NCI-H1417 treated with DMSO at 0.1 percent for 48 hours (cell line): ENCODE measurements around the gene MTERF4.

ENCODE experiments used
- DNase-seq: peaks from one replicate; lab custom pipeline; 2025; lab: John Stamatoyannopoulos, UW

MTERF4 gene

DNA sequence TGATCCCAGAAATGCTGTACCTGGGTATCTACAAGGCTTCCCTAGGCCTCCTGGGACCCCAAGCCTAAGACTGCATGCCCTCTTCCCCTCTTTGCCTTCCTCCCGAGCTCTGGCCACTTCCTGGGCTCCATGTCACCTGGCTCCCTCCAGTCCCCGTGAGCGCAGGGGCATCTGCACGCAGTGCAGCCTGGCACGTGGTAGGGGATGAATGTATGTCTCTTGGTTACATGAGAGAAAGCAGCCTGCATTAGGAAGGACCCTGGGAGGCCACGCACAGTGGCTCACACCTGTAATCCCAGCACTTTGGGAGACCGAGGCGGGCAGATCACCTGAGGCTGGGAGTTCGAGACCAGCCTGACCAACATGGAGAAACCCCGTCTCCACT, 31.3 kb upstream of the MTERF4 start:
- DNase-seq, result no peak

- DNase-seq, result no peak
These were observed 30.7 kb upstream of the MTERF4 start for GRCh38 chr2:241132538-241133435.

GRCh38 chr2:241131531-241131930, 29.4 kb upstream of the MTERF4 start:
- DNase-seq, result no peak

DNA sequence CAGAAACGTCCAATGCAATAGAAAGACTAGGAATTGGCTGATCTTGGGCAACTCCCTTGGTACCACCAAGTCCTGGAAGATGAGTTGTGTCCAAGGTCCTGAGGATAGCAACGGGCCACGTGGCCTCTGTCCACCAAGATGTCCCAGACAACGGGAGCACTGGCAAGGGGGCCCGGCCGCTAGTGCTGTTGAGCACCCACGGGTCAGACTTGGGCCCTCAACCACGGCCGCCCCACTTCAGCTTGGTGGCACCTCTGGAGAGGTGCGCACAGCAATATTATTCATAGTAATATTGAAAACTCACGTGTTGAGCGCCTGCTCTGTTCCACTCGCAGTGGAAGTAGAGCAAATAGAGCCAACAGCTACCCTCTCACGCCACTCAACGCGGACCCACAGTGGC, 28.2 kb upstream of the MTERF4 start:
- no peak for DNase-seq

GRCh38 chr2:241129086-241129871, 27.2 kb upstream of the MTERF4 start:
- no peak for DNase-seq

DNA sequence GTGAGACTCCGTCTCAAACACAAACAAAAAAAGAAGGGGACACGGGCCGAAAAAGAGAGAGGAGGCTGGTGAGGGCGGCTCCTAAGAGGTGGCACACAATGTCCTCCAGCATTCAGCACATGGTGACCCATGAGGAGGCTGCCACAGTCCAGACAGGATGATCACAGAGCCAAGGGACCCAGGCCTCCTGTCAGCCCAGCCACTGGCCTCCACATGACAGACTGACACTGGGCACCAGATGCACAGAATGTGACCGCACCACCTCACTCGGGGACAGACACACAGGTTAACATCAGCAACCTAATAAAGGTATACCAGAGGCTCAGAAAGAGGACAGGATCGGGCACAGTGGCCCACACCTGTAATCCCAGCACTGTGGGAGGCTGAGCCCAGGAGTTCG, 26.2 kb upstream of the MTERF4 start:
- no peak for DNase-seq

- DNase-seq, result no peak
These were observed 24.7 kb upstream of the MTERF4 start for GRCh38 chr2:241126771-241127202.

DNA sequence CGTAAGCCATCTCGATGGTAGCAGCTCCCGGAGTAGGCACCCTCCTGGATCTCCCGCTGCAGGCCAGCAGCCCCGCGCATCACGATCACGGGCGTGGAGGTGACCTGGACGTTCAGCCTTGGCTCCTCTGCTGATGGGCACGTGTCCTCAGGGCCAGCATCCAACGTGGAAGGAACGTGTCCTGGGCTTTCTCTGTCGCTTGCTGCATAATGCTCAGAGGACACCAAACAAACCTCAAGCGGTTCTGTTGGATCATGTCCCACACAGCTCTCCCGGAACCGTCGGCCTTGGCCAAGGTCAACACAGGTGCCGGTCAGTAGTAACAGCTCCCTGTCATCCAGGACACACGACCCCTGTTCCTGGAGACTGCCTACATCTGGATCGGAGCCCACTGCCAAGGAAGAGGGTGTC, 24.1 kb upstream of the MTERF4 start:
- DNase-seq, result no peak

- no peak for DNase-seq
These were observed 23.5 kb upstream of the MTERF4 start for GRCh38 chr2:241125626-241126025.

- no peak for DNase-seq
These were observed 21.9 kb upstream of the MTERF4 start for GRCh38 chr2:241123816-241124536.

- DNase-seq, result no peak
These were observed 20.4 kb upstream of the MTERF4 start for GRCh38 chr2:241122376-241123002.

- DNase-seq, result no peak
These were observed 18.9 kb upstream of the MTERF4 start for GRCh38 chr2:241121008-241121407.

GRCh38 chr2:241120440-241120839, 18.4 kb upstream of the MTERF4 start:
- no peak for DNase-seq

DNA sequence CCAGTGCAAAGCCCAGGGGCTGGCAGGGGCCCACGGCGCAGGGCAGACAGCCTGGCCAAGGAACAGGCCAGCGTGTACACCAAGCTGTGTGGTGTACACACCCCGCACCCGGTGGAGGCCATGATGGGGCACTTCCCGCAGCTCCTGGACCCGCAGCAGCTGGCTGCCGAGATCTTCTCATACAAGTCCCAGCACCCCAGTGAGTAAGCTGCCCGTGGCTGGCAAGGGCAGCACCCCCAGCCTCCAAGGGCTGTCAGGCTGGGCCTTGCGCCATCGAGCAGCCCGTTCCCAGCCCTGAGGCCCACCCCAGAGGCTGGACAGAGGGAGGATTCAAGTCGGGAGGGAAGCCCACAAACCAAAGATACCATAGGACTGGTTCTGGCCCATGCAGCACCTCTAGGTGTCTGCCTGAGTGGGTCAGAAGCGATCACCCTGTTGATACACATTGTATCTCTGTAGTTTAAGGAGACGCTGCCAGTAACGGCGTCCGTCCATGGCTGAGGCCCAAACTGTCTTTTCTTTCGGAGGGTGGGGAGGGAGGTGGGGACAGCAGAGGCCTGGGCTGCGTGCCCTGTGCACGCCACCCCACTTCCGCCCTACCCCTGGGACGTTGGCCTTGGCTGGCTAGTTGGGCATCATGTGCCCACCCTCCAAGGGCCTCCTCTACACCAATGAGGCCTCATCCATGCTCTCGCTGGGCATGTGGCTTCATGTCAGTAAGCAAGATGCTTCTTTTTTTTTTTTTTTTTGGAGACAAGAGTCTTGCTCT, 16.8 kb upstream of the MTERF4 start:
- no peak for DNase-seq

- no peak for DNase-seq
These were observed 14.8 kb upstream of the MTERF4 start for GRCh38 chr2:241116606-241117560.

- DNase-seq, result no peak
These were observed 13.3 kb upstream of the MTERF4 start for GRCh38 chr2:241115361-241115760.

- no peak for DNase-seq
These were observed 12.7 kb upstream of the MTERF4 start for GRCh38 chr2:241114836-241115235.

- no peak for DNase-seq
These were observed 10.5 kb upstream of the MTERF4 start for GRCh38 chr2:241112592-241112991.

DNA sequence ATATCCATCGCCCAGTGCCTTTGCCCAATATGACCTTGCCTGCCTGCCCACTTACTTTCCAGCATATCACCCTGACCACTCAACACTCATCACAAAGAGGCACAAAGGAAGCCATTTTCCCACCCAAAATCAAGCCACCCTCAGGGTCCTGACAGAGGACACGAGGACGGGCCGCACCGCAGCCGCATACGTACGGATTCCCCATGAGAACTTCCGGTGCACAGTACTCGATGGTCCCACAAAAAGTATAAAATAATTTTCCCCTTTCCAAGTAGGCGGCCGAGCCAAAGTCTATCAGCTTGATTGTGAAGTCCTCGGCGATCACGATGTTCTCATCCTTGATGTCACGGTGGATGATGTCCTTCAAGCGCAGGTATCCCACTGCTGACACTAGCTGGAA, 10.0 kb upstream of the MTERF4 start:
- no peak for DNase-seq

GRCh38 chr2:241111440-241111805, 9.3 kb upstream of the MTERF4 start:
- no peak for DNase-seq
